ENCODE measurements around the gene PAN3. TPM values are rescaled to one million over a fixed set of nuclear protein-coding genes. Genes with fewer than 3 reads are reported as not detected.
A peak's percentile ranks its signal among the peaks of the same experiment; 100 is the strongest.
"Not testable (repeated sequence)": the region's sequence is repeated elsewhere in the genome, so short reads cannot be mapped to it uniquely, and the experiment has no call there.

The PAN3 gene
- total RNA-seq, 1 experiment from 2014 or later, result 24.8 TPM

DNA sequence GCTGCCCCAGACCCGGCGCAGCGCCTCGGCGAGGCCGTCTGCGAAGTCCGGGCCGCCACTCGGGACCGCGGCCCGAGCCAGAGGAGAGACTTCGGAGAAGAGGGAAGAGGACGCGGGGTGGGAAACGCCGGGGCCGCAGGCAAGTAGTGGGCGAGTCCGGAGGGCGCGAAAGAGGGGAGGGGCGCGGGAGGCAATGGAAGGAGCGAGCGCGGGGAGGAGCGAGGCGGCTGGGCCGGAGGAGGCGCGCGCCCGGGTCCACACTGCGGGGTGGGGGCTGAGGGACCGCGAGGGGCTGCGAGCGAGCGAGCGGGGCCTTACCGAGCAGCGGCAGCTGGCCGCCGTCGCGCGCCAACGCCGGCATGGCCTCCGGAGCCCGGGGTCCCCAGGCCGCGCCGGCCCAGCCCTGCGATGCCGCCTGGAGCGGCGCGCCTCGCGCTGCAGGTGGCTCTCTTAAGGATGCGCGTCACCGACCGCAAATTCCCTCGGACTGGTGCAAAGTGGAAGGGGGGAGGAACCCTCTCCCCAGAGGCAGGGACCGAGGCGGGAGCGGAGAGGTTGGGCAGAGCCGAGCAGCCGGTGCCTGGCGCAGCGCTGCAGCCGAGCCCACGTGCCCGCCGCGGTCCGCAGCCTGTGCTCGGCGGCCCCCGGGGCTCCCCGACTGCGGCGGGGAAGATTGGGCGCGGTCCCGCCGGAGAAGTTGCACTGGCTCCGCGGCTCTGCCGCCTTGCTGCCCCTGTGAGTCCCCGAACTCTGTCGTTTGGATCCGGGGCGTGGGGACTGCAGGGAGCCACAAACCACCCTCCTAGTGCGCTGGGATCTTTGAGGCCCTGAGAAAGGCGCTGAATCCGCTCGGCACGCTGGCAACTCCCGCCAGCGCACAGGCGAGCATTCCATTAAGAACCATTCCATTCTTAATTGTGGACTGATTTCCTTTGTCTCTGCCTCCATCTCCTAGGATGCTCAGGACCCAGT is 37.9 kb upstream of the PAN3 start, which contains the start of gene FLT3:
TSS of gene FLT3 (minus strand) at position 427 of the 972 bp plus-strand sequence. CDS start at position 361, 66 bp downstream.
- H3K9me3 Mint-ChIP-seq (ENCODE audit: low read depth, unreplicated experiment), result no peaks in the 10 kb centered on the region
- BruUV-seq (replicated peaks), result no TSS peak
- intact Hi-C loops (cut with micrococcal nuclease; ENCODE audit: unreplicated experiment), result no loop called here
- H3K27me3 Mint-ChIP-seq (ENCODE audit: unreplicated experiment), result peaks cover 50% of the 10 kb centered on the region
- CTCF ChIA-PET, result interaction anchor here (0.5 kb wide), 1 partner anchor 194 kb away, joined by 3 read pairs; no protein-coding TSS in a partner anchor
- no peak within 1 kb of the TSS for H3K27ac Mint-ChIP-seq (ENCODE audit: unreplicated experiment)
- H3K4me1 Mint-ChIP-seq (ENCODE audit: low read depth, unreplicated experiment), result no peaks in the 10 kb centered on the region
- H3K36me3 Mint-ChIP-seq (ENCODE audit: insufficient read depth, unreplicated experiment), result peaks cover 5% of the 10 kb centered on the region
- no peak for TF ChIP-seq CTCF (IDR thresholded peaks at IDR 0.05; ENCODE audit: unreplicated experiment)
- H3K4me3 Mint-ChIP-seq (ENCODE audit: low read depth, unreplicated experiment), result peak within 1 kb of the TSS; percentile 45
- peak; percentile 38 for DNase-seq

GRCh38 chr13:28101886-28102285 is 36.5 kb upstream of the PAN3 start:
- CTCF ChIA-PET, result not testable (repeated sequence)

GRCh38 chr13:28106976-28107375 is 31.4 kb upstream of the PAN3 start:
- intact Hi-C loops (cut with micrococcal nuclease; ENCODE audit: unreplicated experiment), result no loop called here
- TF ChIP-seq CTCF (IDR thresholded peaks at IDR 0.05; ENCODE audit: unreplicated experiment), result no peak

More at GRCh38 chr13:28101886-28102285, 36.5 kb upstream of the PAN3 start:
- BruUV-seq (replicated peaks); H3K36me3 Mint-ChIP-seq (ENCODE audit: insufficient read depth, unreplicated experiment); H3K4me3 Mint-ChIP-seq (ENCODE audit: low read depth, unreplicated experiment); intact Hi-C loops (cut with micrococcal nuclease; ENCODE audit: unreplicated experiment); H3K27ac Mint-ChIP-seq (ENCODE audit: unreplicated experiment); H3K4me1 Mint-ChIP-seq (ENCODE audit: low read depth, unreplicated experiment); H3K9me3 Mint-ChIP-seq (ENCODE audit: low read depth, unreplicated experiment); DNase-seq: not testable (repeated sequence)
- peaks cover 45% of the 10 kb centered on the region for H3K27me3 Mint-ChIP-seq (ENCODE audit: unreplicated experiment)

DNA sequence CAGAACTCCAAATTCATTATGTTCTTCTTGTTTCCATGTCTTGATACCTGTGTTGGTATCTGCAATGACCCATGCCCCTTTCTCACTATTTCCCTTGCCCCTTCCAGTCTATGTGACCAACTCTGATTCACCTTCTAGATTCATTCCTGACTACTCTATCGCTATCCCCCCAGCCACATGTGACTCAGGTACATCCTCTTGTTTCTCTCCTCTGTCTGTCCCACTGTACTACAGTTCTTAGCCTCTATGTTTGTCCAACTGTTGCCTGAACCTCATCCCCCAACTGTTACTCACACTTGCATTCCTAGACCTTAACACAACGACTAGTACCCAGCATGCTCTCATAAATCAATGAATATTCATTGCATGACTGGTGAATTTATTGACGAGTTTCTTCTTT is 27.9 kb upstream of the PAN3 start:
- no TSS peak for BruUV-seq (replicated peaks)
- no peaks in the 10 kb centered on the region for H3K36me3 Mint-ChIP-seq (ENCODE audit: insufficient read depth, unreplicated experiment)
- H3K4me3 Mint-ChIP-seq (ENCODE audit: low read depth, unreplicated experiment), result no peak overlapping the region
- intact Hi-C loops (cut with micrococcal nuclease; ENCODE audit: unreplicated experiment), result no loop called here
- DNase-seq, result no peak
- no peak overlapping the region for H3K27ac Mint-ChIP-seq (ENCODE audit: unreplicated experiment)
- CTCF ChIA-PET, result no interaction called here
- H3K4me1 Mint-ChIP-seq (ENCODE audit: low read depth, unreplicated experiment), result no peaks in the 10 kb centered on the region
- H3K9me3 Mint-ChIP-seq (ENCODE audit: low read depth, unreplicated experiment), result no peaks in the 10 kb centered on the region
- H3K27me3 Mint-ChIP-seq (ENCODE audit: unreplicated experiment), result peaks cover 14% of the 10 kb centered on the region
- no peak for TF ChIP-seq CTCF (IDR thresholded peaks at IDR 0.05; ENCODE audit: unreplicated experiment)

More at GRCh38 chr13:28106976-28107375, 31.4 kb upstream of the PAN3 start:
- Mint-ChIP-seq H3K4me3 (ENCODE audit: low read depth, unreplicated experiment) (no peak overlapping the region), H3K27me3 (ENCODE audit: unreplicated experiment) (peaks cover 36% of the 10 kb centered on the region), H3K4me1 (ENCODE audit: low read depth, unreplicated experiment) (no peaks in the 10 kb centered on the region), H3K9me3 (ENCODE audit: low read depth, unreplicated experiment) (no peaks in the 10 kb centered on the region), H3K27ac (ENCODE audit: unreplicated experiment) (no peak overlapping the region), H3K36me3 (ENCODE audit: insufficient read depth, unreplicated experiment) (no peaks in the 10 kb centered on the region)
- BruUV-seq (replicated peaks), result no TSS peak
- DNase-seq, result no peak
- CTCF ChIA-PET, result no interaction called here

Measured in Calu3 (cell line).